ENCODE results near the gene DCDC2B.

The DCDC2B gene

DNA sequence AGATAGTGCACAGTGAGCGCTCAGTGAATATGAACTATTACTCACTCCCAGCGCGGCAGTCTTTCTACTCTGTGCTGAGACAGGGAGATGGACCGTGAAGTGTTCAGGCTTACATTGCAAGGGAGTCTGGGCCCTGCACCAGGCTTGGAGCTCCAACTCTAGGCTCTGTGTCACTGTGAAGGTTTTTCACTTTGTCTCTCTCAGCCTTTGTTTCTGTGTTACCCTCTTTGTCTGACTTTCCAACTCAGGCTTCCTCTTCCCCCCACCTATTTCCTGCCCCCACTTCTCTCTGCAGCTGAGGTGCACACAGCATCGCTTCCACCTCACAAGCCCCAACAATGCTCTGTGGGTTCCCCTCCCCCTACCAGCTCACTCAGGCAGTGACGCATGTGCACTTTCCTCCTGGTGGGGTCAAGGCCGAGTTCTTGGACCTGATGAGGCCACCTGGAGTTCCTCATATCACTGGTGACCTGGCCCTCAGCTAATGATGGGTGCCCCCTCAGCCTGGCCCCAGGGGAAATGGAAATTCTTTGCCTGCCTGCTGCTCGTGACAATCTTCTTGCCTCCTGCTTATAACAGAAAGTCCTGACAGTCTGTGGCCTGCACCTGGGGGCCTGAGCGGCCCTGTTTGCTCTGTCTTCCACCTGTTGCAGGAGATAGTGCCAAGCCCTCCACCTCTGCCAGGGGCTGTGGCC lies 41.1 kb downstream of the DCDC2B start:
- Histone ChIP-seq H4K8ac (ENCODE audit: low read depth, low read length) (no peak overlapping the region), H2BK5ac (ENCODE audit: low read length) (no peak overlapping the region), H4K91ac (ENCODE audit: low read depth, low read length, poor library complexity) (no peak overlapping the region), H3K27ac (replicated peaks; ENCODE audit: low read length) (peak overlapping the region; percentile 4), H2AK5ac (ENCODE audit: low read depth, low read length) (no peak overlapping the region), H3K18ac (ENCODE audit: low read length) (peak overlapping the region; percentile 72), H2AFZ (ENCODE audit: low read length) (peak overlapping the region; percentile 75), H3K23ac (ENCODE audit: low read depth, low read length, poor library complexity) (peak overlapping the region; percentile 21), H3K9ac (ENCODE audit: low read depth, low read length, poor library complexity) (no peak overlapping the region), H2BK12ac (ENCODE audit: low read length) (no peak overlapping the region), H3K9me3 (replicated peaks in 1 of 2; ENCODE audit: control insufficient read depth in 2 of 2, insufficient read depth in 1 of 2, low read depth in 1 of 2, low read length in 2 of 2) (no peaks in the 10 kb centered on the region), H2BK15ac (ENCODE audit: low read length) (no peak overlapping the region), H3K4me3 (ENCODE audit: low read length in 2 of 2) (peak overlapping the region in 1 of 2 donors; percentile 9), H3K36me3 (replicated peaks in 1 of 2; ENCODE audit: control insufficient read depth in 2 of 2, insufficient read depth in 2 of 2, low read length in 2 of 2) (no peaks in the 10 kb centered on the region), H3K14ac (ENCODE audit: low read length) (no peak overlapping the region), H3K79me1 (ENCODE audit: low read depth, low read length) (no peaks in the 10 kb centered on the region), H3K4me1 (ENCODE audit: control insufficient read depth in 2 of 2, insufficient read depth in 1 of 2, low read depth in 1 of 2, low read length in 2 of 2) (peaks cover 9 to 20% of the 10 kb centered on the region in 2 donors), H3K4ac (ENCODE audit: low read length) (no peak overlapping the region), H3K4me2 (ENCODE audit: insufficient read depth, low read length, poor library complexity, severe bottlenecking) (no peak overlapping the region), H2BK120ac (ENCODE audit: low read depth, low read length) (no peak overlapping the region), H3K27me3 (ENCODE audit: control insufficient read depth in 3 of 3, insufficient read depth in 3 of 3, low read depth in 1 of 3, low read length in 3 of 3) (no peaks in the 10 kb centered on the region)
- no CpG with 5 or more reads among the region's 9 CpGs for WGBS, 2 donors (ENCODE audit: extremely low coverage in 2 of 2, insufficient read length in 2 of 2, insufficient replicate concordance in 1 of 2)
- no peak for DNase-seq (ENCODE audit: low spot score)

GRCh38 chr1:32250893-32251716 lies 42.2 kb downstream of the DCDC2B start, which contains the start of gene LCK:
Gene LCK, plus strand, starts transcription at chr1:32251265. Its CDS starts 23,065 bp downstream, at chr1:32274330.
- Histone ChIP-seq H3K23ac (ENCODE audit: low read depth, low read length, poor library complexity) (peak within 1 kb of the TSS; percentile 21), H2BK5ac (ENCODE audit: low read length) (no peak within 1 kb of the TSS), H3K79me1 (ENCODE audit: low read depth, low read length) (no peaks in the 10 kb centered on the region), H2BK15ac (ENCODE audit: low read length) (peak within 1 kb of the TSS; percentile 38), H3K18ac (ENCODE audit: low read length) (peak within 1 kb of the TSS; percentile 20), H3K14ac (ENCODE audit: low read length) (no peak within 1 kb of the TSS), H3K4me3 (ENCODE audit: low read length in 2 of 2) (peak within 1 kb of the TSS in 1 of 2 donors; percentile 9), H2BK120ac (ENCODE audit: low read depth, low read length) (peak within 1 kb of the TSS; percentile 63), H2AK5ac (ENCODE audit: low read depth, low read length) (peak within 1 kb of the TSS; percentile 44), H3K27me3 (ENCODE audit: control insufficient read depth in 3 of 3, insufficient read depth in 3 of 3, low read depth in 1 of 3, low read length in 3 of 3) (no peaks in the 10 kb centered on the region), H2AFZ (ENCODE audit: low read length) (peak within 1 kb of the TSS; percentile 75), H3K4me1 (ENCODE audit: control insufficient read depth in 2 of 2, insufficient read depth in 1 of 2, low read depth in 1 of 2, low read length in 2 of 2) (peaks cover 9 to 20% of the 10 kb centered on the region in 2 donors), H4K8ac (ENCODE audit: low read depth, low read length) (no peak within 1 kb of the TSS), H3K9me3 (replicated peaks in 1 of 2; ENCODE audit: control insufficient read depth in 2 of 2, insufficient read depth in 1 of 2, low read depth in 1 of 2, low read length in 2 of 2) (no peaks in the 10 kb centered on the region), H3K4ac (ENCODE audit: low read length) (no peak within 1 kb of the TSS), H2BK12ac (ENCODE audit: low read length) (no peak within 1 kb of the TSS), H3K36me3 (replicated peaks in 1 of 2; ENCODE audit: control insufficient read depth in 2 of 2, insufficient read depth in 2 of 2, low read length in 2 of 2) (no peaks in the 10 kb centered on the region), H3K4me2 (ENCODE audit: insufficient read depth, low read length, poor library complexity, severe bottlenecking) (no peak within 1 kb of the TSS), H3K27ac (replicated peaks; ENCODE audit: low read length) (no peak within 1 kb of the TSS), H3K9ac (ENCODE audit: low read depth, low read length, poor library complexity) (no peak within 1 kb of the TSS), H4K91ac (ENCODE audit: low read depth, low read length, poor library complexity) (peak within 1 kb of the TSS; percentile 68)
- WGBS, 2 donors (ENCODE audit: extremely low coverage in 2 of 2, insufficient read length in 2 of 2, insufficient replicate concordance in 1 of 2), result no CpG with 5 or more reads among the region's 25 CpGs
- no peak for DNase-seq (ENCODE audit: low spot score)

DNA sequence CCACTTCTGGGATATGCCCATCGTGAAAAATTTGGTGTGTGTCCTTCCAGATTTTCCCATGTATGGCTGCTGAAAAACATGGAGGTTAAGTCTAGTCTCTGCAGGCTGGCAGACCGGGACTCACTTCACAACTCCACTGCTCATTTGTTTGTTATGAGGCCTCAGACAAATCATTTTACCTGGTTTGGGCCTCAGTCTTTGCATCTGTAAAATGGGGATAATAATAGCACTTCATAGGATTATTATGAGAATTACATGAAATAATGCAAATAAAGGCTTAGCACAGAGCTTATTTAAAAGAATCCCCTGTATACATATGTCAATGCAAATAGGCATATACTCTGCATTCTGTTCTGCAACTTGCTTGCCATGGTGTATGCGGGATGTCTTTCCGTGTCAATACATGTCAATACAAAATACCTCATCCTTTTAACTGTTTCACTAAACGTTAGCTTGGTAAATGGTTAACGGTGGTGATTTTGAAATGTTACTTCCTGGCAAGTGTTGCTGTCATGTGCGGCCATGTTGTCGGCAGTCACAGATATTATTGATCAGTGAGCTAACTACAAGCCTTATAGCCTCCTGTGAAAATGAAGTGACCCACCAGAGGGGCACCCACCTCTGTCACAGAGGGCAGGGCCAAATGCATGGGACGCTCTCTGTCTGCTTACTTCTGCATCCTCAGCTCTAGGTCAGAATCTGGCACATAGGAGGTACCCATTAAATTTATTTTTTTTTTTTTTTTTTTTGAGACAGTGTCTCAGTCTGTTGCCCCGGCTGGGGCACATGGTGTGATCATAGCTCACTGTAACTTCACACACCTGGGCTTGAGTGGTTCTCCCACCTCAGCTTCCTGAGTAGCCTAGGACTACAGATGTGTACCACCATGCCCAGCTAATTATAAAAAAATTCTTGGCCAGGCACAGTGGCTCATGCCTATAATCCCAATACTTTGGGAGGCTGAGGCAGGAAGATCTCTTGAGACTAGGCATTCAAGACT lies 46.5 kb downstream of the DCDC2B start:
- H3K18ac ChIP-seq (ENCODE audit: low read length), result no peak overlapping the region
- no peak overlapping the region for H2AFZ ChIP-seq (ENCODE audit: low read length)
- H4K8ac ChIP-seq (ENCODE audit: low read depth, low read length), result no peak overlapping the region
- no peak overlapping the region for H2BK12ac ChIP-seq (ENCODE audit: low read length)
- H2BK15ac ChIP-seq (ENCODE audit: low read length), result no peak overlapping the region
- no peak overlapping the region for H3K27ac ChIP-seq (replicated peaks; ENCODE audit: low read length)
- H3K4me3 ChIP-seq (ENCODE audit: low read length in 2 of 2), result no peak overlapping the region
- no peak overlapping the region for H3K14ac ChIP-seq (ENCODE audit: low read length)
- no peak overlapping the region for H2AK5ac ChIP-seq (ENCODE audit: low read depth, low read length)
- no peak overlapping the region for H2BK120ac ChIP-seq (ENCODE audit: low read depth, low read length)
- H3K4me2 ChIP-seq (ENCODE audit: insufficient read depth, low read length, poor library complexity, severe bottlenecking), result no peak overlapping the region
- no peaks in the 10 kb centered on the region for H3K79me1 ChIP-seq (ENCODE audit: low read depth, low read length)
- DNase-seq (ENCODE audit: low spot score), result no peak
- H3K4me1 ChIP-seq (ENCODE audit: control insufficient read depth in 2 of 2, insufficient read depth in 1 of 2, low read depth in 1 of 2, low read length in 2 of 2), result peaks cover 0 to 8% of the 10 kb centered on the region in 2 donors
- H3K23ac ChIP-seq (ENCODE audit: low read depth, low read length, poor library complexity), result no peak overlapping the region
- WGBS, 2 donors (ENCODE audit: extremely low coverage in 2 of 2, insufficient read length in 2 of 2, insufficient replicate concordance in 1 of 2), result no CpG with 5 or more reads among the region's 10 CpGs
- no peak overlapping the region for H2BK5ac ChIP-seq (ENCODE audit: low read length)
- no peaks in the 10 kb centered on the region for H3K36me3 ChIP-seq (replicated peaks in 1 of 2; ENCODE audit: control insufficient read depth in 2 of 2, insufficient read depth in 2 of 2, low read length in 2 of 2)
- no peaks in the 10 kb centered on the region for H3K9me3 ChIP-seq (replicated peaks in 1 of 2; ENCODE audit: control insufficient read depth in 2 of 2, insufficient read depth in 1 of 2, low read depth in 1 of 2, low read length in 2 of 2)
- H3K27me3 ChIP-seq (ENCODE audit: control insufficient read depth in 3 of 3, insufficient read depth in 3 of 3, low read depth in 1 of 3, low read length in 3 of 3), result no peaks in the 10 kb centered on the region
- H4K91ac ChIP-seq (ENCODE audit: low read depth, low read length, poor library complexity), result no peak overlapping the region
- no peak overlapping the region for H3K9ac ChIP-seq (ENCODE audit: low read depth, low read length, poor library complexity)
- no peak overlapping the region for H3K4ac ChIP-seq (ENCODE audit: low read length)

Data from neuronal stem cell (in vitro differentiated cells).